Measurements from ENCODE around the gene TBC1D14.
A peak's percentile ranks its signal among the peaks of the same experiment; 100 is the strongest.

Gene TBC1D14

DNA sequence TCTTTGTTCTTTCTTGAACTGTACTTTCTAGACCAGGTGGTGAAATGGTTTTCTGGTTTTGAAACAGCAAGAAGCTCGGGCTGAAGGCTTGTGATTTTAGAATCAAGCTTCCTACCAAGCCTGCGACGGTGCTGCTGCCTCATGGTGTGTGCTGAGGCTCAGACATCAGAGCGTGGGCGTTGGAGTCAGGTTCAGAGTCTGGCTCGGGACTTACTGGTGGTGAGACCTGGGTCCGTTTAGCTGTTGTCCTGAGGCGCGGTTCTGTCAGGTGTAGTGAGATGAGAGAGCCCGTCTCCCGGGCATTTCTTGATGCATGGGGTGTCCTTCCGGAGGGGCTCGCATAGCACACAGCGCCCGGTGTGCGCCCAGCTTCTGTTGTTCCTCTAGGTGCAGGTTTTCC is 113.9 kb downstream of the TBC1D14 start:
- no peak for DNase-seq (ENCODE audit: low read depth)

DNA sequence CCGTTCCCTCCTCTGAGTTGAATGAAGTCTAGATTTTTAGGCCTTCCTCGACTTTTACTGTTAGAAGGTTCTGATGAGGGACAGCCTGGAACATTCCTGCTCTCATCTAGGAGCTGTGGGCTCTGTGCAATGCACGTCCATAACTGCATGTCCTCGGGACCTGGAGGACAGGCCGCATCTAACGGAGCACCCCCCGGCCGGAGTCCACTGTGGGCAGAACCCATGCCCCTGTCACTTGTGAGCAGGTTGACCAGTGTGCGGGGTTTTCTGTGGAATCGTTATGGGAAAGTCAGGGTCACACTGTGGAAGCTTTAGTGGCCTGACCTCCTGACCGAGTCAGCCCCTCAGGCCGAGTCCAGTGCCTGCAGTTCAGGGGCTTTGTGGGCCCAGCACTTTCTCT is 114.3 kb downstream of the TBC1D14 start:
- DNase-seq (ENCODE audit: low read depth), result no peak

DNA sequence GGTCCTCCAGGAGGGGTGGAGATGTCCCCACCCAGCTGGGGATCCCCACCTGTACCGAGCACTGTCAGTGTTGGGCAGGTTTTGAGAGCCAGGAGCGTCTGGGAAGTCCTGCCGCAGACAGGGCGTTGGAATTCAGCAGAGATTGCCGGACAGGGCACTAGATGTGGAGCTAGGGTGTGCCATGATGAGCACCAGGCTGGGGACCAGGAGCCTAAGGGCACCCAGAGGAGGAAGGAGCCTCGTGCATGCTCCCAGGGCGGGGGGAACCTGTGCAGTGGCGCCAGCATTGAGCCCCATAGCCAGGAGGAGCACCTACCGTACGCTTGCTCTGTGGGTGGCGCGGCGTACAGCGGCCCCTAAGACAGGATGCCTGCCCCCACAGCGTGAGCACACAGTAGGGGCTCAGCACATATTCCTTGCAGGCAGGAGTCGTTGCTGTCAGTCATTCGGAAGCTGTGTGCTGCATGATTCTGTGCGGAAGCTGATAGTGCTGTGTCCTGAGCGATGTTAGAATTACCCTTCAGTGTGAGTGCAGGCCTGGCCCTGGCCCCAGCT is 114.8 kb downstream of the TBC1D14 start:
- no peak for DNase-seq (ENCODE audit: low read depth)

DNA sequence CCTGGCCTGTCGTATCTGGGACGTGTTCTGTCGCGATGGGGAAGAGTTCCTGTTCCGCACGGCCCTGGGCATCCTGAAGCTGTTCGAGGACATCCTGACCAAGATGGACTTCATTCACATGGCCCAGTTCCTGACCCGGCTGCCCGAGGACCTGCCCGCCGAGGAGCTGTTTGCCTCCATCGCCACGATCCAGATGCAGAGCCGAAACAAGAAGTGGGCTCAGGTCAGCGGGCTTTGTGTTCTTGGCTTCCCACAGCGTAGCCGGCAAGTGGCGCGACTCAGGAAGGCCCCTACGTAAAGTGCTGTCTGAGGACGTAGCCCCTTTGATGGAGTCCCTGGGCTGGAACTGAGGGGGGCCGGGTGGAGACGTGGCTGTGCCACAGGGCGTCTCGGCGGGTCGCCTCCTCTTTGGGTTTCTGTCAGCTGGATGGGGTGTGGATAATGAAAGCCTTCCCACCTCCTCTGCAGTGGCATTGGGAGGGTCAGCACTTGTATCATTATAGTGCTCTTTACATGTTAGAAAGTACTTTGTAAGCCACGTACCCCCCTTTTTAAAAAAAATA is 115.5 kb downstream of the TBC1D14 start:
- no peak for DNase-seq (ENCODE audit: low read depth)

DNA sequence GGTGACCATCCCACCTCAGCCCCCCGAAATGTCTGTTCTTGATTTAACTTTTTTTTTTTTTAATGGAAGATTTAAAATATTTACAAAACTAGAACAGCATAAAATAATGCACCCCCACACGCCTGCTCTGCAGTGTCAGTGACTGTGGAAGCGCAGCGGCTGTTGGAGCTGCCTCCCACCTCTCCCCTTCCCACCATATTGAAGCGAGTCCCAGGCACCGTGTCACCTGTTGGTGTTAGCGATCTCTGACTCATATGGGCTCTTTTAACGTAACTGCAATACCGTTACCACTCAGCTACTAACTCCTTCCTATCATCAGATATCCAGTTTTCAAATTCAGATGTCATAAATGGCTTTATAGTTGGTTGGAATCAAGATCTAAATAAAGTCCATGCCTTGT is 116.5 kb downstream of the TBC1D14 start:
- DNase-seq (ENCODE audit: low read depth), result no peak

DNA sequence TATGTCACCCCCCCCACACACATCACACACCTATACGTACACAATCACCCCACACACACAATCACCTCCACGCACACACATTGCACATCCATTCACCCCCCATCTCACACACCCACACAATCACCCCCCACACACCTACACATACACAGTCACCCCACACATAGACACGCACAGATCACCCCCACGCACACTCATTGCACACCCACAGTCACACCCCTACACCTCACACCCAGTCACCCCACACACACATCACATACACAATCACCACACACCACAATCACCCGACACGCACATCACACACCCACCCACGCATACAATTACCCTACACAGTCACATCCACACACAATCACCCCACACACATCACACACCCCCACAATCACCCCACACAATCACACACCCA is 117.7 kb downstream of the TBC1D14 start:
- no peak for DNase-seq (ENCODE audit: low read depth)

DNA sequence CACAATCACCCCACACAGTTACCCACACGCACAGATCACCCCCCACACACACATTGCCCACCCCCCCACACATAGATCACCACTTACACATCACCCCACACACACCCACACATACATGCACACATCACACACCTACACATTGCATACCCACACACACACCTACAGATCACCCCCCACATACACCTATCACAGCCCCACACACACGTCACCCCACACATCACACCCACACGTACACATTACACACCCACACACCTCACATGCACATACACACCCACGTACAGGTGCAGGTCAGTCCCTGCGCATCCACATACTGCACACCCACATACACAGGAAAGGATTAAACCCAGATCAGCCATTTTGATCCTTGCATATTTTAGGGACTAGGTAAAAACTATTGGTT is 118.3 kb downstream of the TBC1D14 start:
- no peak for DNase-seq (ENCODE audit: low read depth)

DNA sequence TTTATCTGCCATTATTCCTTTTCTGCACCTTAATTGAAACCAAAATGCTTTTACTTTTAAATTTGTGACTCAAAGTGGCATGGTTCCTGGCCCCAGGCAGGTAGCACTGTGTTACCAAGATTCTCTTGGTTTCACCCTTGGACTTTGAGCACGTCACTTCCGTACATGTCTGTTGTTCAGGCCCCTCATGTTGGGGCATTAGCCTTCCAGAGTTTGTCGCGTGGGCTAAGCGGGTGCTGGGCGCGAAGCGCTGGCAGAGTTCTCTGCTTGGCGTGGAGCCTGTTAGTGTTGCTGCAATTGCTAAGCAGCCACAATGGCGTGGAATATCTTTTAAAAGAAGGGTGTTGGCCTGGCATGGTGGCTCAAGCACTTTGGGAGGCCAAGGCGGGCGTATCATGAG is 119.6 kb downstream of the TBC1D14 start:
- no peak for DNase-seq (ENCODE audit: low read depth)

DNA sequence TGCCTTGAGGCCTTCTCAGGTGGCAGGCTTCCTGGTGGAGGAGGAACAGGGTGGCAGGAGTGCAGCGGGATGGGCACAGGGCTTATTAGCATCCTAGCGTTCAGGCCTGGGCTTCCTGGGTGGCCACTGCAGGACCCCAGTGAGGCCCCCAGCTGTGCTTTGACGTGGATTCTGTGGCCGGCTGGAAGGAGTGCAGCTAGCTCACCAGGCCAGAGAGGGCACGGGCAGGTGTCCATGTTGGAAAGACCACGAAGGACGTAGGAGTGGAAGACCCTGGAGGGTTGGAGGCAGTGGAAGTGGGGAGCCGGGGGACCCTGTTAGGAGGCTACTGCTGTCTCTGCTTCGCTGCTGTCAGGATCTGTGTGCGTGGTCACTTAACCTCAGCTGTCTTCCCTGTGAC is 120.3 kb downstream of the TBC1D14 start:
- DNase-seq (ENCODE audit: low read depth), result no peak

DNA sequence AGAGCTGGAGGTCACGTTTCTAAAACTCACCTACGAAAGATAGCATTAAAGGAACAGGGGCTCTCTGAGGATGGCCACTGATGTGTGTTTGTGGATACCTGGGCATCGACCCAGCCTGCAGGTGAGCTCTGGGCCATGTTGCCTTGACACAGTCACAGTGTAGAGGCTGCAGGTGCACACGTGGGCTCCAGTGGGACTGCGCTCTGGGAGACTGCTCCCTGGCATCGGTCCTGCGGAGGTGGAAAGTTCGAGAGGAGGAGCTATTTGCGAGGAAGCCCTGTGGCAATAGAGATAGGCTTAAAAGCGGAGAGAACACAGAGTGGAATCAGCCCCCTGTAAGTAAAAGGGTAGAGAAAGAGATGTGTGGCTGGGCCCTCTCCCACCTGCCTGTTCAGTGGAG is 121.2 kb downstream of the TBC1D14 start:
- no peak for DNase-seq (ENCODE audit: low read depth)

DNA sequence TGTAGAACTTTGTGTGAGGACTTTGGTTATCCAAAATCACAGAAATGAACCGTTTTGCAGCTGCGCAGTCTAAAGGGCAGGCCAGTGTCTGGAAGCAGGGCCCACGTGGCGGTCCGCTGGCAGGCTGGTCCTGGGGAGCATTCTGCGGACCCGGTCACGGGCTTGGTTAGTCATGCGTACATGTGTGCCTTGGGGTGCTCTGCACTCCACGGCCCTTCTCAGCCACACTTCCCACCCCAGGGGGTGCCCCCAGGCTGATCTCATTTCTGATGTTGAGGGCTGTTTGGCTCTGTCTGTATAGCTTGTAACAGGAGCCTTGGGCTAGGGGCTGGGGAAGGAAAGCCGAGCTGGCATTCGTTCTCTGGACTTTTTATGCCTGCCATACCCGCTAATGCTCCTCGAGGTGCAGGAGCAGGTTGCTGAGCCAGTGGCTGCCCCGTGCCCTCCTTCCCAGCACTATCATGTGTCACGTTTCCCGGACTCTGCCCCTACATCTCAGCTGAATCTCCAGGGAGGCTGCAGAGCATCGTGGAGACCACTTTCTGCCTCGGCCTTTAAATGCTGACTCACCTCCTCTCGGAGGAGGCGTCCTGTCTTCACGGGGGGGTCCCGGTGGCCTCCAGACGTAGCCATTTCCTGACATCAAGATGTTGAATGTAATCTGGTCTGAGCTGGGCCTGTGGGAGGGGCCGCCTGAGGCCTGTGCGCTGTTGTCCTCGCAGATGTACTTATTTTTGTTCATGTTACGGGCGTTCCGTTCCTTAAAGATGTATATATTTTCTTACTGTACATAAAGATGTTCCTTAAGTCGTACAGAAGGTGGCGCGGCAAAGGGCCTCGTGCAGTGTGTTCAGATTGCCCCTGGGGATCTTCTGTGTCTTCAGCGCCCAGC is 122.2 kb downstream of the TBC1D14 start:
- no peak for DNase-seq (ENCODE audit: low read depth)

DNA sequence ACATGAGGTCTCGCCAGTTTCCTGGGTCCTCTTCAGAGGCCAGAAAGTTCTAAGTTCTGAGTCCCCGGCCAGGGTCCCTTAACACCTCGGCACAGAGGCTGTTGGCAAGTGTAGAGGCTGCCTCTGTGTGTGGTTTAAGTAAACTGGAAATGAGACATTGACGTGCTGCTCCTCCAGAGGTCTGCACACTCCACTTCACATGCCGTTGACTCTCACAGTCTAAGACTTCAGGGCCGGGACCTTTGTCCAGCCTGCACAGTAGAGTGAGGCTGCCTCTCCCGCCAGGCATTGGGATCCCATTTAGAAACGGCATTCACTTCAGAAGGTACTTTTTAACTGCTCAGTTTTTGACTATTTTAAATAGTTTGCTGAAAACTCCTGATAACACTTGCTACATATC is 123.0 kb downstream of the TBC1D14 start:
- no peak for DNase-seq (ENCODE audit: low read depth)

DNA sequence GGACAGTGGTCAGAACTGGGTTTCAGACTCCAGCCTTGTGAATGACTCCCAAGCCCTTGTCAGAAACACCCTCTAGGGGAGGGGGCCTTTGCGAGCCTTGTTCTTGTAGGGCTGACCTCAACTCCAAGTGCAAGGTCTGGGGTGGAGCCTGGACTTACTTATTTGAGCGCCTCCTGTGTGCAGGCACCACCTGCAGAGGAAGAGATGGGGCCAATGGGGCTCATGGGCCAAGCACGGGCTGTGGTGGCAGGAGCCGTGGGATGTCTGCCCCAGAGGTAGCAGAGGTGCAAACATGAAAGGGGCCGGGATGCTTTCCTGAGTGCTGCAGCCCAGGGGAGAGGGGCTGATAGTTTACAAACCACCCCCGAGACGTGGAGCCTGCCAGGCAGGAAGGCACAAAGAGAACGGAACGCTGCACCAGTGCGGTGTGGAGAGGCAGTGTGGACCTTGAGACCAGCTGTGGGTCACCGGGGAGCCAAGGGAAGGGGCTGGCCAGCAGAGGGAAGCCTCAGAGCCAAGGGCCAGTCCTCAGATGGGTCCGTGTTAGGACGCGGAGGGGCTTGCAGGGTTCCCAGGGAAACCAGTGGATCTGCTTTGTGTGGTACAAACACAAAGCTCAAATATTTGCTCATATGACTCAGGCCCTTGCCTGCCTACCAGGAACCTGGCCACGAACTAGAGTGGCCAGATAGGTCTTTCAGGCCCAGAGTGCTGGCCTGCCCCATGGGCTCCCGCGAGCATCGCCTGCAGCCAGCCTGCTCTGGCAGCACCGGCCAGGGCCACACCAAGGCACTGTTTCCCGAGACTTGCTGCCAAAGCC is 124.8 kb downstream of the TBC1D14 start:
- DNase-seq (ENCODE audit: low read depth), result no peak

DNA sequence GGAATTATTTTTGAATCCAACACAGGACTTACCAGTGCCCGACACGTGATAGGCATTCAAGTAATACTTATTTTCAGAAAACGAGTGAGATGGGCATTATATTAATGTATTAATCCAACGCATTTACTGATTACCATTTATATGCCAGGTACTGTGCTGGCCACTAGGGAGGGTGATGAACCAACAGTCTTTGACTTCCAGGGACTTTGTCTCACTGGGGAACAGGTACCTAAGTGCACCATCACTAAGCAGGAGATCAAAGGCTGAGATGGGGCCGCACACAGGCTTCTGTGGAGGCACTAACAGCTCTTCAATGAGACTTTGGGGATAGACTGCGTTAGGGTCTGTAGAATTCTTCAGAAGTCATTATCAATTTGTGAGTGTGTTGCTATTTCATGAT is 127.8 kb downstream of the TBC1D14 start:
- no peak for DNase-seq (ENCODE audit: low read depth)

DNA sequence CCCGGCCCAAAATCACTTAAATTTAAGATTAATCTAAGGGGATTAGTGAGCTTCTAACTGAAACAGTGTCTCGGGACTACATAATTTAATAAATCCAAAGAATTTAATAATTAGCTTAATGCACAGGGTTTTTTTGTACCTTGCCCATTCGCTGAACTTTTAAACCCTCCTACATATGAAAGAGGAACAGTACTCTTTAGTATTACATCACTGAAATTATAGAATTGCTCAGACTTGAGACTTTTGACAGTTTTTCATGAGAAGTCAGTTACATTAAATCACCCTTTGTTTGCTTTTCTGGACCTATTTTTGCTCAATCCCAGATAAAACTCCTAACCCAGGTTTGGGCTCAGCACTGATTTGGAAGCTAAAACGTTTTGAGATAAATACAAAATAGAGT is 131.1 kb downstream of the TBC1D14 start:
- no peak for DNase-seq (ENCODE audit: low read depth)

DNA sequence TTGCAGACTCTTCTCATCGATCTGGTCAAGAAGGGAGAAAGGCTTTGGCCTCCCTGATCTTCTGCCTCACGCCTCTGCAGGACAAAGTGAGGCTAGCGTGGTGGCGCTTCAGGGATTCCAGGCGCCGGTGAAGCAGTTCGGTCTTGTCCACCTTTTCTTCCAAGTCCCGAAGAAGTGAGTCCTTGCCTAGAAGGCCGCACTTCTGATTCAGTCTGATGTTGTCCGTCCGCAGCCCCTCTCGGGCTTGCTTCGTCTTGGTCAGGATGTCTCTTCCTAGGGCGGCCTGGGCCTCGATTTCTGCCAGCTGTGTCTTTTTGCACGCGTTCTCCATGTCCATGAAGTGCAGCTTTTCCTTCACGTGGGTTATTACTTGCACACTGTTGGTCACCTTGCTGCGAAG is 131.6 kb downstream of the TBC1D14 start:
- DNase-seq (ENCODE audit: low read depth), result no peak

DNA sequence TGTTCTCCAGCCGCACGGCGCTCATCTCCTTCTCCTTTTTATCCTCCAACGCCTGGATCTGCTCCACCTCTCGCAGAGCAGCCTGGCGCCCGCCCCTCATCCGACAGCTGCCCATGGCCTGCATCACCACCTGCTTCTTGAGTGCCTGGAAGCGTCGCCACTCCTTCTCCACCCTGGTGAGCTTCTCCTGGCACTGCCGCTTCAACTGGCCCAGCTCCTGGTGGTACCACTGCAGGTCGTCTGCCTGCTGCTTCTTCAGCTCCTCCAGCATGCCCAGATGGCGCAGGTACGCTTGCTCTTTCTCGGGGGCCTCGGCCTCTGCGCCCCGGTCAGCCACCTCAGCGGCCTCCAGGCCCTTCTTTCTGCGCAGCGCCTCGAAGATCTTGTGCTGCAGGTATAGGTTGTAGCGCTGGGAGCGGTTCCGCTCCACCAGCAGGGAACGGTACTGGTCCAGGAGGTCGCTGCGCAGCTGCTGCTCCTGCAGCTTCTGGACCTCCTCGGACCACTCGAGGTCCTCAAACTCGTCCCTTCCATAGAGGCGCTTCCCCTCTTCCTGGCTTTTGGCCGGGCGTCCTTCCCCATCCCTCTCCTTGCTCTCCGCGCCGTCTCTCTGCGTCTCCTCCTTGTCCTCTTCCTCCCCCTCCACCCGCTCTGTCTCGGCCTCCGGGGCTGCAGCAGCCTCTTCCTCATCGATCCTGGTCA is 132.3 kb downstream of the TBC1D14 start:
- DNase-seq (ENCODE audit: low read depth), result no peak

DNA sequence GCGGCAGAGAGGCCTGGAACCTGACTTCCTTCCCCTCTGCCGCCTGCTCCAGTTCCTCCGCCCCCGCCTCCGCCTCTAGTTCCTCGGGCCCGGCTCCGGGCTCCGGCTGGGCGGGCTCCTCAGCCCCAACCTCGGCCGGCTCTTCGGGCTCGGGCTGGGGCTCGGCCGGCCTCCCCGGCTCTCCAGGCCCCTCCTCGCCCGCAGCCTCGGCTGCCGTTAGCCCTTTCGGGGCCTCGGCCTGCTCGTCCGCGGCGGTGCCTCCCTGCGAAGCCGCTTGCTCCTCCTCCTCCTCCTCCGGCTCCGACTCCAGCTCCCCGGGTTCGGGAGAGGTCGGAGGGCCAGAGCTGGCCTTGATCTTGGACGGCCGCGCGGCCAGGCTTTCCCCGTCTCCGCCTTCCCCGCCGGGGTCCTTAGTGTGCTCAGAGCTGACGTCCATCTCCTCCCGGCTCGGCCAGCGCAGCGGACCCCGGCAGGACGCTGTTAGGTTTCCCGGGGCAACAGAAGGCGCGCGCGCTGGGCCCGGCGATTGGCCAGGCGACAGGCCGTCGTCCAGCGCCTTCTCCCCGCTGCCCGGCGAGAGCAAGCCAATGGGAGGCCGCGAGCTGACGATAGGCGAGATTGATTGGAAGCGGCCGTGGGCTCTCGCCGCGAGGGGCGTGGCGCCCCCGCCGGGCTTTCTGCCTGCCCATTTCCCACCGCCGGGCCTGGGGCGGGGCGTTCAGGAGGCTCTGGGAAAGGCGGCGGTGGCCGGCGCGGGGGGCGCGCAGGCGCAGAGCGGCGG is 133.1 kb downstream of the TBC1D14 start:
- DNase-seq (ENCODE audit: low read depth), result peak; percentile 79

DNA sequence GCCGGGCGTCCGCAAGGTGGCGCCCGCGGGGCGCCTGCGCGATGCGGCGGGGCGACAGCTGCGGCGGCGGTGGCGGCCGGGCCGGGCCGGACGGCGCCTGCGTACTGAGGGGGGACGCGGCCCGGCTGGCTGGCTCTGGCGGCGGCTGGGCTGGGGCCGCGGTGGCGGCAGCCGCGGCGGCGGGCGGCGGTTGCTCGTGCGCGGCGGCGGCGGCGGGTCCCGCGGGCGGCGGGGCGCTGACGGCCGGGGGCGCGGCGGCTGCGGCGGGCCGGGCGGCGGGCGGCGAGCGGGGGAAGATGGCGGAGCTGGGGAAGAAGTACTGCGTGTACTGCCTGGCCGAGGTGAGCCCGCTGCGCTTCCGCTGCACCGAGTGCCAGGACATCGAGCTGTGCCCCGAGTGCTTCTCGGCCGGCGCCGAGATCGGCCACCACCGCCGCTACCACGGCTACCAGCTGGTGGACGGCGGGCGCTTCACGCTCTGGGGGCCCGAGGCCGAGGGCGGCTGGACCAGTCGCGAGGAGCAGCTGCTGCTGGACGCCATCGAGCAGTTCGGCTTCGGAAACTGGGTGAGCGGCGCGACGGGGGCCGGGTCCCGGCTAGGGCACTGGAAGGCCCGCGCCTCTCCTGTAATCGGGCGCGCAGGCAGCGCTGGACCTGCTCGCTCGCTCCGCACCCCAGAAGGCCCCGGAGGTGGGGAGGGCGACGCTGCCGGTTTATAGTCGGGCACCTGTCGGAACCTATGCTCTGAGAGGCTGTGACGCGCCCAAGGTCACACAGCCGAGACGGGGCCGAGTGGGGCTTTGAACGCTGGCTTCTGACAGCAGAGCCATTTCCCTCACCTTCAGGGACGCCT is 133.9 kb downstream of the TBC1D14 start, which contains the start of gene TADA2B:
TSS of gene TADA2B (plus strand) at position 89 of the 853 bp plus-strand sequence. CDS start at position 297, 208 bp downstream.
- no peak for DNase-seq (ENCODE audit: low read depth)
